ENCODE results near the gene PHLPP1.

The PHLPP1 gene

DNA sequence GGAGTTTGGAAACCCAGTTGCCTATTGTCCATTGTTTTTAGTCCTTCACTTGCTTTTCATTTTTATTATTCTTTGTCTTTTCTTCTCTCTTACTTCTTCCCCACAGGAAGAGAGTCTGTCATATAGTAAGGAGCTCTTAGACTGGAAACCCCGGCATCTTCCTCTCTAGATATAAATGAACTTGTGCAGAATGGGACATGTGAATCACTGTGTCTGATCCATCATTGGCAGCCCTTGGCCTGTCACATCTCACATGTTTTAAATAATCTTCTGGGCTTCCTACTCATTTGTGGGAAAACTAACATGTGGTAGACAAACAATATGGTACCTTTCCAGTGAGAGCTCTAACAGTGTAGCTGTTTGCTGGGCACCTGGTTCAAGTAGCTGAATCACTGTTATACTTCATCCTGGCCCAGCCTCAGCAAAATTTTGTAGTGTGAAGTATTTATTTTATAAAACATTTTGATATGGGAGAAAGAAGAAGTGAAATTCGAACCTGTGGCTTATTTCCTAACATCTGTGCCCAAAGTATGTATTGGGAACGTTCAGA, 112.8 kb downstream of the PHLPP1 start:
- TF ChIP-seq, protein P1, sequence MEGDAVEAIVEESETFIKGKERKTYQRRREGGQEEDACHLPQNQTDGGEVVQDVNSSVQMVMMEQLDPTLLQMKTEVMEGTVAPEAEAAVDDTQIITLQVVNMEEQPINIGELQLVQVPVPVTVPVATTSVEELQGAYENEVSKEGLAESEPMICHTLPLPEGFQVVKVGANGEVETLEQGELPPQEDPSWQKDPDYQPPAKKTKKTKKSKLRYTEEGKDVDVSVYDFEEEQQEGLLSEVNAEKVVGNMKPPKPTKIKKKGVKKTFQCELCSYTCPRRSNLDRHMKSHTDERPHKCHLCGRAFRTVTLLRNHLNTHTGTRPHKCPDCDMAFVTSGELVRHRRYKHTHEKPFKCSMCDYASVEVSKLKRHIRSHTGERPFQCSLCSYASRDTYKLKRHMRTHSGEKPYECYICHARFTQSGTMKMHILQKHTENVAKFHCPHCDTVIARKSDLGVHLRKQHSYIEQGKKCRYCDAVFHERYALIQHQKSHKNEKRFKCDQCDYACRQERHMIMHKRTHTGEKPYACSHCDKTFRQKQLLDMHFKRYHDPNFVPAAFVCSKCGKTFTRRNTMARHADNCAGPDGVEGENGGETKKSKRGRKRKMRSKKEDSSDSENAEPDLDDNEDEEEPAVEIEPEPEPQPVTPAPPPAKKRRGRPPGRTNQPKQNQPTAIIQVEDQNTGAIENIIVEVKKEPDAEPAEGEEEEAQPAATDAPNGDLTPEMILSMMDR (IDR thresholded peaks at IDR 0.05): no peak

DNA sequence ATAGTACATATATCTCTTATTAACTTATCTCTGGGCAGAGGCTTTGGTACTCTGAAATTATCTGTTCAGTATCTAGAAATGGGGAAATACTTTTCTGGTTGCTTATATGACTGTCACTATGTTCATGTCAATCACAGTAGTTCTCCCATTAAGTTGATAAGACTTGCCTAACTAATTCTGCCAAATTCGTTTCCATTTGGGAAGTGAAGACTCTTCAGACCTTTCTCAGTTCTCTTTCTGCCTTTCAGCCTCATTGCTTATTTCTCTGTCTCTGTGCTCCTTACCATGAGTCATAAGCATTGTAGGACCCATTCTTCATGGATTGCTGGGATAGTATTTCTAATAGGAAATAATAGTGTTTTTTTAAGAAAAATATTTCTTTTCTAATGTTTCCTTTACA, 113.5 kb downstream of the PHLPP1 start:
- TF ChIP-seq, protein P1 (IDR thresholded peaks at IDR 0.05): no peak

DNA sequence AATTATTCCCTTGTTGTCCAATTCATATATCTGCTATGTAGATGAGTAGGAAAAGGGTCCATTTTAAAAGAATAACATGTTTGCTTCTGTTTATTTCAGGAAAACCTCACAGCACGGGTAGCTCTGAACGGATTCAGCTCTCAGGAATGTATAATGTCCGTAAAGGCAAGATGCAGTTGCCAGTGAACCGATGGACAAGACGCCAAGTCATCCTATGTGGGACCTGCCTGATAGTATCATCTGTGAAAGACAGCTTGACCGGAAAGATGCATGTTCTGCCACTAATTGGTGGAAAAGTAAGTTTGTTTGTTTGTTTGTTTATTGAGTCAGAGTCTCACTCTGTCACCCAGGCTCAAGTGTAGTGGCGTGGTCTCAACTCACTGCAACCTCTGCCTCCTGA, 114.6 kb downstream of the PHLPP1 start:
- TF ChIP-seq, protein P1 (IDR thresholded peaks at IDR 0.05): no peak

DNA sequence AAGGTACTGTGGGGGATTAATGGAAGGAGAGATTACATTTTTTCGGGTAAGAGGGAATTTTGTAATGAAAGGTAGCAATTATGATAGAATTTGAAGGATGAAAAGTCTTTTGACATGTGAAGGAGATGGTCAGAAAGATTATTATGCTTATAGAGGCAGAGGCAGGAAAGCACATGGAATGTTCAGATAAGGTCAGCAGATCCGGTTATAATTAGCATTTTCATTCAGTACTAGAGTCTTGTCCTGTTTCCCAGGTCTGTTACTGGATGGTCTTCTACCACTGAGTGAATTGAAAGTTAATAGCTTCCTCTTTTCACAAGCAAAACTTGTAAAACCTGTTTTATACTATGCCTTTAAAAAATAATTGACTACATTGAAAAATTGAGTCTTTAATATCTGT, 116.9 kb downstream of the PHLPP1 start:
- TF ChIP-seq, protein P1 (IDR thresholded peaks at IDR 0.05): no peak

DNA sequence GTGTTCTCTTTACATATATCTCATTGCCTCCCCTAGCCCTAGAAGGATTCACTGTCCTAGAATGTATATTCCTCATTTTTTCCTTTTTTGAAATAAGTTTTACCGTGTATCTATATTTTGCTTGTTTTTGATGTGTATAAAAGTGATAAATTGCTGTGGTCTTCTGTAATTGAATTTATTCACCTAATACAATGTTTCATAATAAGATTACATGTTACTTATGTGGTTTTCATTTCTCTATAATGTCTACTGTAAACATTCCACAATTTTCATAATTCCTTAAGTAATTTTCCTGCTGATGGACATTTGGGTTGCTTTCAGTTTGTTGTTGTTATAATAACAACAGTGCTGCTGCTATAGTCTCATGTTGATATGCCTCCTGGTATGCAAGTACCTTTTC, 118.2 kb downstream of the PHLPP1 start:
- TF ChIP-seq, protein P1 (IDR thresholded peaks at IDR 0.05): no peak

DNA sequence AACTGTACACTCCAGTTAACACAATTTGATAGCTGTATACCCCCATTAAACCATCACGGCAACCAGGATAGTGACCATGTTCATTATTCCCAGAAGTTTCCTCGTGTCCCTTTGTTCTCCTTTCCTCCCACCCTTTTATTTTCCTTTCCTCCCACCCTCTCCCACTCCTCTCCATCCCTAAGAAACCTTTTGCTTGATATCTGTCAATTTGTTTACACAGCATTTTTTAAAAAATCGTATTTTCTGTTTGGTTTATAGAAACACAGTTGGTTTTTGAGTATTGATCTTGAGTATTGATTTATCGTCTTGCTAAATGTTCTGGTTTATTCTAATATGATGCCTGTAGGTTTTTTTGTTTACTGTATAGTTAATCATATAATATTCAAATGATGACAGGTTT, 119.4 kb downstream of the PHLPP1 start:
- TF ChIP-seq, protein P1 (IDR thresholded peaks at IDR 0.05): no peak

DNA sequence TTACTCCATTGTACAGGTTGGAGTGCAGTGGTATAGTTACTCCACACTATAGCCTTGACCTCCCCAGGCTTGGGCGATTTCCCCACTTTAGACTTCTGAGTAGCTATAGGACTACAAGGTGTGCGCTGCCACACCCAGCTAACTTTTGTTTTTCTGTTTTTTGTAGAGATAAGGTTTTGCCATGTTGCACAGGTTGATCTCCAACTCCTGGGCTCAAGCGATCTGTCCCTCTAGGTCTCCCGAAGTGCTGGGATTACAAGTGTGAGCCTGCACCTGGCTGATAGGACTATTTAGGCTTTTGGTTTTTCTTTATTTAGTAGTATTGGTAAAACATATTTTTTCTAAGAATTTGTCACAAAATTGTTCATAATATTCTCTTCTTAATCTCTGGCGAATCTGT, 121.7 kb downstream of the PHLPP1 start:
- TF ChIP-seq, protein P1 (IDR thresholded peaks at IDR 0.05): no peak

DNA sequence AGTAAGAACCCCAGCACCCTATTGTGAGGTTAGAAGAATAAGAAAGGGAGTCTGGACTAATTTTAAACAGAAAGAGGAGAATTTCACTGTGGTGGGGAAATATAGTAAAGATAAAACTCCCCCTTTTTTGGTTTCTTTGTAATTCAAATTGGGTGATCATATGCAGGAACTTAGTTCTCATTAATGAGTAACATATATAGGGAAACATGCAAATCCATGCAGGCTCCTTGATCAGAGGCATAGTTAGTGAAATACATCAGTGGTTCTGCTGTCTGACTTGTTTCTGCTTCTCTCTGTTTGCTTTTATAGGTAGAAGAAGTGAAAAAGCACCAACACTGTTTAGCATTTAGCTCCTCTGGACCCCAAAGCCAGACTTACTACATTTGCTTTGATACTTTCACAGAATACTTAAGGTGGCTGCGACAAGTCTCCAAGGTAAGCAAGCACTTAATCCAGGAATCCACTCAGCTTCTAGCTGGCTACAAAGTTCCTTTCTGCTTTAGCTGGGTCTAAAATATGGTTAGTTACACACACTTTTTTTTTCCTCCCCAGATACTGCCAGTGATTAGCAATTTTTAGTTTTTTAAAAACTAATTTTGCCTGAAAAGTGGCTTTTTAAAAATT, 123.2 kb downstream of the PHLPP1 start:
- TF ChIP-seq, protein P1 (IDR thresholded peaks at IDR 0.05): no peak

Measured in LNCAP (cell line).